Vagina (tissue), 2 donors: Measurements from ENCODE around the gene SELPLG.

Source experiments
- CTCF ChIP-seq, 3 experiments: fragments of 450-650 bp in 2 of 3; fragments of 200-600 bp in 1 of 3; sonication (generic) in 1 of 3; IDR thresholded peaks; one replicate each; pipeline ENCODE4 v1.5.1; 2017 to 2019; ENCODE audit warnings: antibody characterized with exemption in 3 of 3, mild to moderate bottlenecking in 2 of 3, moderate library complexity in 2 of 3
- POLR2A ChIP-seq, 2 donors: fragments of 450-650 bp; IDR thresholded peaks; one replicate each; pipeline ENCODE4 v1.6.1; 2017; ENCODE audit warnings: antibody characterized with exemption in 2 of 2, mild to moderate bottlenecking in 2 of 2, moderate library complexity in 2 of 2
- POLR2AphosphoS5 ChIP-seq, 2 donors: sonication (generic); formaldehyde crosslinking; IDR thresholded peaks; one replicate each; pipeline ENCODE4 v1.9.0; 2017; ENCODE audit warnings: antibody characterized with exemption in 2 of 2, mild to moderate bottlenecking in 2 of 2, low read depth in 1 of 2; ENCODE audit not compliant: insufficient read depth in 1 of 2

GRCh38 chr12:108594323-108594903, 39.3 kb downstream of the SELPLG start:
- TF ChIP-seq CTCF (IDR thresholded peaks at IDR 0.05), result no peak
- TF ChIP-seq POLR2A (IDR thresholded peaks at IDR 0.05), result no peak
- TF ChIP-seq POLR2AphosphoS5 (IDR thresholded peaks at IDR 0.05; ENCODE audit: insufficient read depth in 1 of 2, low read depth in 1 of 2), result no peak
